Measurements from ENCODE around the gene HDLBP. TPM values are rescaled to one million over a fixed set of nuclear protein-coding genes. Genes with fewer than 3 reads are reported as not detected.
"Not testable (repeated sequence)": the region's sequence is repeated elsewhere in the genome, so short reads cannot be mapped to it uniquely, and the experiment has no call there.

HDLBP gene
- total RNA-seq, 2 donors from 2014 or later, result 295 to 479 TPM

- Mint-ChIP-seq H3K4me3 (no peak overlapping the region), H3K27ac (no peak overlapping the region), H3K4me1 (ENCODE audit: low read depth in 2 of 2) (peaks cover 60 to 74% of the 10 kb centered on the region in 2 donors), H3K36me3 (no peaks in the 10 kb centered on the region), H3K9me3 (no peaks in the 10 kb centered on the region), H3K27me3 (no peaks in the 10 kb centered on the region)
- DNase-seq (ENCODE audit: low spot score) (no peak), ATAC-seq (no peak)
Measured at GRCh38 chr2:241307055-241307454, 8.4 kb downstream of the HDLBP start.

GRCh38 chr2:241304039-241304670 lies 11.3 kb downstream of the HDLBP start:
- Mint-ChIP-seq H3K27ac (peak overlapping the region; percentile 31 to 83), H3K4me1 (ENCODE audit: low read depth in 2 of 2) (peaks cover 47 to 56% of the 10 kb centered on the region in 2 donors), H3K36me3 (no peaks in the 10 kb centered on the region), H3K9me3 (no peaks in the 10 kb centered on the region), H3K4me3 (no peak overlapping the region), H3K27me3 (no peaks in the 10 kb centered on the region)
- DNase-seq (ENCODE audit: low spot score) (no peak), ATAC-seq (no peak)

DNA sequence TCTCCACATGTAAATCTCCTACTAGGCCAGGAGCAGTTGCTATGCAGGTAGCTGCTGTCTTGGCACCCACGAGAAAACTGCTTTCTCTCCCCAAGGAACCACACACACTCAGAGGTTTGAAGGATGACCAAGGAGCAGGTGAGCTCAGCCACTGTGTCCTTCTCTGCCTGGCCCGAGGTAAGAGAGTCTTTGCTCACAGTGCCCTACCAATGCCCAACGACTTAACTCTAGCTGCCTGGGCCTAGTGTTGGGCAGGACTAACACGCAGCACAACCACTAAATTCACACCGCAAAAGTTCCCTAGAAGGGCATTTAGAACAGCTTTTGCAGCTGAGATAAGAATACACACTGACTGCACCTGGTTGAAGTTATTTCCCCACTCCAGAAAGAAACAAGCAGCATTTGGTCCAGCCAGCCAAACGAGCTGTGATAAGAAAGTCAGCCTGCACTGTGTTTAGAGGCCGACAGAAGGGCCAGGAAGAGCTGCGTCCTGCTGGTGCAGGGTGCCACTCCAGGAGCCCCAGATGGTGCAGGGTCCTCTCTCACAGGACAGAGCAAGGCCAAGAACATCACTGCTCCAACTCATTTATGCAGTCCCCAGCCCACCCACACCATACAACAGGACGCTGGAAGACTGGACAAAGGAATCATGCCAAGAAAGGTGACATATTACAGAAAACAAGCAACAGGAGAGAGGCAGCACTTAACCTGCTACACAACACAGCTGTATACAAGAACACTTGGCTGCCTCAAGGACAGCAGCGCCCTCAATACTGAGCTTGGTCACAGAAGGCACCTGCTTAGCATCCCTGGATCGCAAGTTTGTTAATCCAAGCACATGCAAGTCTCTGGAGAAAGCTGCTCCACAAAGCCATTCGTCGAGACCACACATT lies 12.5 kb downstream of the HDLBP start:
- peaks cover 47 to 55% of the 10 kb centered on the region in 2 donors for H3K4me1 Mint-ChIP-seq (ENCODE audit: low read depth in 2 of 2)

GRCh38 chr2:241302083-241302482 lies 13.4 kb downstream of the HDLBP start:
- Mint-ChIP-seq H3K27ac (no peak overlapping the region), H3K36me3 (peaks cover 6% of the 10 kb centered on the region), H3K4me1 (ENCODE audit: low read depth in 2 of 2) (peaks cover 49 to 56% of the 10 kb centered on the region in 2 donors), H3K9me3 (no peaks in the 10 kb centered on the region), H3K27me3 (no peaks in the 10 kb centered on the region), H3K4me3 (no peak overlapping the region)
- ATAC-seq, result no peak
- no peak for DNase-seq (ENCODE audit: low spot score)

More for the DNA sequence above, 12.5 kb downstream of the HDLBP start:
- Mint-ChIP-seq H3K27me3 (no peaks in the 10 kb centered on the region), H3K27ac (peak overlapping the region in 1 of 2 donors; percentile 73), H3K9me3 (no peaks in the 10 kb centered on the region), H3K36me3 (no peaks in the 10 kb centered on the region), H3K4me3 (no peak overlapping the region)
- no peak for DNase-seq (ENCODE audit: low spot score)
- ATAC-seq, result no peak

DNA sequence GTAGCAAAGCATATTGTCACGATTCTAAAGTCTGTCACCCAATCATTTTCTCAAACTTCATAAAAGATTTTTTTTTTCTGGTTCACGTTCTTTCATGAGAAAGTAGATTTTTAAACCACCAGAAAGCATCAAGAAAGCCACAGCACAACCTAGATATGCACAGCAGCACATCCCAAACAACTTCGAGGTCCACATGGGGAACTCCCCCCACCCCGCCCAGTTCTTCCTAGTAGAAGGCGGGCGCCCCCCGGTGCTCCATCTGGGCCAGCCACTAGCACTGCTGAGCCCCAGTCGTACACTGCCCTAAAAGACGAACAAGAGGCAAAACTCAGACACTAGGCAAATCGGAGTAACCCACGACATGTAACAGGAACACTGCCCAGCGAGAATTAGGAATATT lies 15.5 kb downstream of the HDLBP start:
- H3K27ac Mint-ChIP-seq, result no peak overlapping the region
- no peak overlapping the region for H3K4me3 Mint-ChIP-seq
- ATAC-seq, result no peak
- no peaks in the 10 kb centered on the region for H3K27me3 Mint-ChIP-seq
- no peak for DNase-seq (ENCODE audit: low spot score)
- peaks cover 47 to 65% of the 10 kb centered on the region in 2 donors for H3K4me1 Mint-ChIP-seq (ENCODE audit: low read depth in 2 of 2)
- peaks cover 10% of the 10 kb centered on the region for H3K36me3 Mint-ChIP-seq
- H3K9me3 Mint-ChIP-seq, result no peaks in the 10 kb centered on the region

DNA sequence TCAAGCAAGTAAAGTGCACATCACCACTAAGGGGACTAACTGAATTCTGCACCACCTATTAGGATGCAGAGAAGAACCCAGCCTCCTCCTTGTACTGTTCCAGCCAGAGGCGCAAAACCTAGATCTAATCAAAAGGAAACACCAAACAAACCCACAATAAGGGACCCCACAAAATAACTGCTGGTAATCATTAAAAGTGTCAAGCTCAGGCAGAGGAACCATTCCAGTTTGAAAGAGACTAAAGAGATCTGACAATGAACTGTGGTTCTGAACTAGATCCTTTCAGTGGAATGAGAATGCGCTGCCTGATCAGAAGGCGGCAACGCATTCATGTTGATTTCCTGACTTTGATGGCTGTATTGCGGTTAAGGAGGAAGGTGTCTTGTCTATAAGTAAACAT lies 16.8 kb downstream of the HDLBP start:
- ATAC-seq, result no peak
- DNase-seq (ENCODE audit: low spot score), result no peak
- H3K27ac Mint-ChIP-seq, result peak overlapping the region; percentile 8 to 62
- H3K4me1 Mint-ChIP-seq (ENCODE audit: low read depth in 2 of 2), result peaks cover 36 to 53% of the 10 kb centered on the region in 2 donors
- H3K27me3 Mint-ChIP-seq, result no peaks in the 10 kb centered on the region
- peak overlapping the region; percentile 24 for H3K4me3 Mint-ChIP-seq
- peaks cover 10% of the 10 kb centered on the region for H3K36me3 Mint-ChIP-seq
- no peaks in the 10 kb centered on the region for H3K9me3 Mint-ChIP-seq

- Mint-ChIP-seq H3K4me3 (no peak overlapping the region), H3K27me3 (no peaks in the 10 kb centered on the region)
Measured at GRCh38 chr2:241296767-241297166, 18.7 kb downstream of the HDLBP start.

GRCh38 chr2:241295326-241296095 lies 20.0 kb downstream of the HDLBP start:
- no peak for ATAC-seq

More at GRCh38 chr2:241296767-241297166, 18.7 kb downstream of the HDLBP start:
- Mint-ChIP-seq H3K36me3 (peaks cover 10% of the 10 kb centered on the region), H3K4me1 (ENCODE audit: low read depth in 2 of 2) (peaks cover 31 to 47% of the 10 kb centered on the region in 2 donors), H3K27ac (no peak overlapping the region), H3K9me3 (no peaks in the 10 kb centered on the region)
- ATAC-seq (no peak), DNase-seq (ENCODE audit: low spot score) (no peak)

GRCh38 chr2:241293378-241293797 lies 22.1 kb downstream of the HDLBP start:
- H3K9me3 Mint-ChIP-seq; DNase-seq (ENCODE audit: low spot score); H3K36me3 Mint-ChIP-seq; H3K27ac Mint-ChIP-seq; H3K27me3 Mint-ChIP-seq; H3K4me3 Mint-ChIP-seq; ATAC-seq: not testable (repeated sequence)
- peaks cover 40 to 59% of the 10 kb centered on the region in 2 donors for H3K4me1 Mint-ChIP-seq (ENCODE audit: low read depth in 2 of 2)

More at GRCh38 chr2:241295326-241296095, 20.0 kb downstream of the HDLBP start:
- H3K27ac Mint-ChIP-seq, result no peak overlapping the region
- no peaks in the 10 kb centered on the region for H3K9me3 Mint-ChIP-seq
- H3K27me3 Mint-ChIP-seq, result no peaks in the 10 kb centered on the region
- no peak overlapping the region for H3K4me3 Mint-ChIP-seq
- peaks cover 10% of the 10 kb centered on the region for H3K36me3 Mint-ChIP-seq
- peaks cover 38 to 58% of the 10 kb centered on the region in 2 donors for H3K4me1 Mint-ChIP-seq (ENCODE audit: low read depth in 2 of 2)
- DNase-seq (ENCODE audit: low spot score), result no peak

DNA sequence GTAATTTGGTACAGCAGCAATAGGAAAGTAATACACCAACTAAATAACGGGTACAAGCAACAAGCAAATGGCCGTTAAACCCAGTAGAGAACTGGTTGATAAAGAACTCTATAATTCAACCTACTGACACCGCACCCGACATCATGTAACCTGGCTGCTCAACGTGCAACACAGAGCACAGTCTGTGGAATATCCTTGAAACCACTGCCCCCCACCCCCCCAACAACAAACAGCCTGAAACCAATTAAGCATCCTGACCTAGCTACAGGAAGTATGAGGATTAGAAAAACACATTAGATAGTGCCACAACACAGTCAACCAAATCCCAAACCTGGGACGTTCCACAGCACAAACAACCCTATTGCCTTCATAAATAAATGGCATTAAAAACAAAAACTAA lies 23.5 kb downstream of the HDLBP start:
- peaks cover 2% of the 10 kb centered on the region for H3K36me3 Mint-ChIP-seq
- H3K27ac Mint-ChIP-seq, result peak overlapping the region in 1 of 2 donors; percentile 10
- H3K4me3 Mint-ChIP-seq, result no peak overlapping the region
- no peak for ATAC-seq
- H3K9me3 Mint-ChIP-seq, result no peaks in the 10 kb centered on the region
- peaks cover 41 to 59% of the 10 kb centered on the region in 2 donors for H3K4me1 Mint-ChIP-seq (ENCODE audit: low read depth in 2 of 2)
- no peaks in the 10 kb centered on the region for H3K27me3 Mint-ChIP-seq
- no peak for DNase-seq (ENCODE audit: low spot score)

DNA sequence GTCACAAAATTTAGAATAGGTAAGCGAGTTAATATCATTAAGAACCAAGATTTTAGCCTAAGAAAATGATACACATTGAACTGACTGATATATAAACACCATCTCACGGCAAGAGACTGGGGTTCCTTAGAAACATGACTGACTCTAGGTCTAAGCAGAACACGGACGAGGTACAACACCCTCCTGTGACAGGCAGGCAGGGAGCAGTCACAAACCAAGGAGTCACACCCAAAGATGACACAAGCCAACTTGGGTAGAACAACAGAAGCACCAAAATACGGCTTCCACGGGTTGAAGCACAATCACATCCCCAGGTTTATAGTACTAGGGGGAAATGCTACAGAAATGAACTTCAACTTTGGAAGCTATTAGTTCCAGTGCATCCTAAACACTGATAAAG lies 24.3 kb downstream of the HDLBP start:
- peak overlapping the region in 1 of 2 donors; percentile 10 for H3K27ac Mint-ChIP-seq
- no peaks in the 10 kb centered on the region for H3K27me3 Mint-ChIP-seq
- ATAC-seq (no peak), DNase-seq (ENCODE audit: low spot score) (no peak)
- H3K9me3 Mint-ChIP-seq, result no peaks in the 10 kb centered on the region
- no peak overlapping the region for H3K4me3 Mint-ChIP-seq
- peaks cover 39 to 51% of the 10 kb centered on the region in 2 donors for H3K4me1 Mint-ChIP-seq (ENCODE audit: low read depth in 2 of 2)
- H3K36me3 Mint-ChIP-seq, result no peaks in the 10 kb centered on the region

GRCh38 chr2:241289597-241289996 lies 25.9 kb downstream of the HDLBP start:
- Mint-ChIP-seq H3K27ac (no peak overlapping the region), H3K9me3 (no peaks in the 10 kb centered on the region), H3K27me3 (no peaks in the 10 kb centered on the region), H3K36me3 (no peaks in the 10 kb centered on the region), H3K4me1 (ENCODE audit: low read depth in 2 of 2) (peaks cover 39 to 44% of the 10 kb centered on the region in 2 donors), H3K4me3 (no peak overlapping the region)
- DNase-seq (ENCODE audit: low spot score), result no peak
- ATAC-seq, result no peak

DNA sequence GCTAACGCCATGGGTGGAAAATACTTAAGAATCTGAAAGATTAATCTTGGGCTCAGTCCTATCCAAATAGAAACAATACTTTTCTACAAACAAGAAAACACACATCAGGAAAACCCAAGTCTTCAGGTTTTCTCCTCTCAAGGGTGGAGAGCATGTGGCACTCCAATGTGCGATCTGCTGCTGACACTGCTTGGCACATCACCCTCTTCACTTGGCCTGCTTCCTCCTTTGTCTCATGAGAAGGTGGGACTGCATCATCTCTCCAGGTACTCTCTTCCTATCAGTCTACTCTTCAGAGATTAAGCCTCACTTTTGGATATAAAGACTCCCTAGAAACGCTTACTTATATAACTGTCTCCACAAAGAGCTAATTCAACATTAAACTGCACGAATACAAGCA lies 26.4 kb downstream of the HDLBP start:
- Mint-ChIP-seq H3K36me3 (no peaks in the 10 kb centered on the region), H3K27ac (no peak overlapping the region), H3K27me3 (no peaks in the 10 kb centered on the region), H3K4me3 (no peak overlapping the region), H3K4me1 (ENCODE audit: low read depth in 2 of 2) (peaks cover 39 to 49% of the 10 kb centered on the region in 2 donors), H3K9me3 (no peaks in the 10 kb centered on the region)
- DNase-seq (ENCODE audit: low spot score) (no peak), ATAC-seq (no peak)
